ENCODE results near the gene NUDT11.
"Not testable (repeated sequence)": the region's sequence is repeated elsewhere in the genome, so short reads cannot be mapped to it uniquely, and the experiment has no call there.

Gene NUDT11

GRCh38 chrX:51496501-51497291 lies at the start of gene NUDT11:
Gene NUDT11, minus strand, starts transcription at chrX:51496592. Its CDS starts 148 bp downstream, at chrX:51496444.
- intact Hi-C loops (cut with DNase I) = no loop called here
- peak; percentile 1 to 71 (median 38) for DNase-seq

- no peak for DNase-seq
- intact Hi-C loops (cut with DNase I) = no loop called here
Observed at GRCh38 chrX:51520393-51520792, 24.0 kb upstream of the NUDT11 start.

- DNase-seq; intact Hi-C loops (cut with DNase I): not testable (repeated sequence)
Observed at GRCh38 chrX:51519131-51519530, 22.7 kb upstream of the NUDT11 start.

- intact Hi-C loops (cut with DNase I) = no loop called here
- no peak for DNase-seq
Observed at GRCh38 chrX:51507551-51507950, 11.2 kb upstream of the NUDT11 start.

- intact Hi-C loops (cut with DNase I) = not testable (repeated sequence)
Observed at GRCh38 chrX:51495701-51496488, 497 bp downstream of the NUDT11 start.

GRCh38 chrX:51494409-51494808 lies 2.0 kb downstream of the NUDT11 start:
- DNase-seq = no peak
- intact Hi-C loops (cut with DNase I) = no loop called here

More at GRCh38 chrX:51495701-51496488, 497 bp downstream of the NUDT11 start:
- peak in 28 of 42 donors; percentile 1 to 46 (median 16) for DNase-seq

GRCh38 chrX:51487960-51488267 lies 8.5 kb downstream of the NUDT11 start:
- DNase-seq = no peak
- intact Hi-C loops (cut with DNase I) = no loop called here

- no peak for DNase-seq
- intact Hi-C loops (cut with DNase I) = no loop called here
Observed at GRCh38 chrX:51484616-51485015, 11.8 kb downstream of the NUDT11 start.

- DNase-seq; intact Hi-C loops (cut with DNase I): not testable (repeated sequence)
Observed at GRCh38 chrX:51482411-51482810, 14.0 kb downstream of the NUDT11 start.

GRCh38 chrX:51476930-51477329 lies 19.5 kb downstream of the NUDT11 start:
- DNase-seq = no peak
- intact Hi-C loops (cut with DNase I) = no loop called here

- intact Hi-C loops (cut with DNase I) = no loop called here
Observed at GRCh38 chrX:51463322-51463721, 33.1 kb downstream of the NUDT11 start.

GRCh38 chrX:51461053-51462044 lies 35.0 kb downstream of the NUDT11 start:
- intact Hi-C loops (cut with DNase I) = no loop called here
- peak in 11 of 42 donors; percentile 9 to 58 (median 23) for DNase-seq

More at GRCh38 chrX:51463322-51463721, 33.1 kb downstream of the NUDT11 start:
- no peak for DNase-seq

- no peak for DNase-seq
- intact Hi-C loops (cut with DNase I) = no loop called here
Observed at GRCh38 chrX:51459125-51459524, 37.3 kb downstream of the NUDT11 start.

- peak in 1 of 42 donors; percentile 5 for DNase-seq
- intact Hi-C loops (cut with DNase I) = no loop called here
Observed at GRCh38 chrX:51456814-51457213, 39.6 kb downstream of the NUDT11 start.

- intact Hi-C loops (cut with DNase I) = no loop called here
- DNase-seq = no peak
Observed at GRCh38 chrX:51456246-51456645, 40.1 kb downstream of the NUDT11 start.

- DNase-seq = no peak
- intact Hi-C loops (cut with DNase I) = no loop called here
Observed at GRCh38 chrX:51440365-51440764, 56.0 kb downstream of the NUDT11 start.

All from head of caudate nucleus (tissue), 42 donors.